IMR-90 (cell line): ENCODE results near the gene SLC35F3. TPM values are rescaled to one million over a fixed set of nuclear protein-coding genes. Genes with fewer than 3 reads are reported as not detected.

Source experiments
- ATAC-seq: fragments of 200-7000 bp; cut with Tn5 transposase; 2 replicates; pipeline ENCODE4 v1.9.1; 2020; ENCODE audit warnings: low read depth, mild to moderate bottlenecking, moderate library complexity
- BruUV-seq: library from RNA; stranded (reverse); fragments of 400-500 nt; replicated peaks from 2 replicates; lab custom pipeline; 2021; lab: Mats Ljungman, UMichigan
- CTCF ChIA-PET: fragments of 300-600 bp; formaldehyde crosslinking; extraction: SDS; loops from one replicate; lab custom pipeline; 2021; ENCODE audit warnings: antibody characterized with exemption; lab: Yijun Ruan, JAX
- POLR2A ChIA-PET: fragments of 300-600 bp; sonication (Branson Sonifier 250); formaldehyde crosslinking; loops from one replicate; lab custom pipeline; 2022; ENCODE audit warnings: antibody characterized with exemption; ENCODE audit not compliant: unreplicated experiment; lab: Charles Lee
- DNase-seq: peaks from one replicate; pipeline ENCODE4 v3.0.0; 2013
- H2AFZ ChIP-seq: replicated peaks from 2 replicates; pipeline ENCODE3; 2013; ENCODE audit warnings: low read length, mild to moderate bottlenecking; ENCODE audit not compliant: poor library complexity
- H2AK5ac ChIP-seq: 2 replicates; pipeline ENCODE4 v1.6.1; 2013; ENCODE audit warnings: low read depth, low read length, inconsistent platforms
- H2AK9ac ChIP-seq: replicated peaks from 2 replicates; pipeline ENCODE3; 2013; ENCODE audit warnings: mild to moderate bottlenecking, low read depth, low read length, moderate library complexity; ENCODE audit not compliant: poor library complexity
- H2BK120ac ChIP-seq: 2 replicates; pipeline ENCODE4 v1.6.1; 2013; ENCODE audit warnings: low read depth, low read length, inconsistent platforms
- H2BK15ac ChIP-seq: 3 replicates; pipeline ENCODE4 v1.6.1; 2013; ENCODE audit warnings: low read depth, low read length, inconsistent platforms
- H2BK20ac ChIP-seq: 2 replicates; pipeline ENCODE4 v1.6.1; 2013; ENCODE audit warnings: low read depth, mild to moderate bottlenecking, inconsistent platforms, low read length, moderate library complexity
- H2BK5ac ChIP-seq: 2 replicates; pipeline ENCODE4 v1.6.1; 2013; ENCODE audit warnings: mild to moderate bottlenecking, low read depth, low read length, inconsistent platforms; ENCODE audit not compliant: poor library complexity, severe bottlenecking
- H3K14ac ChIP-seq: replicated peaks from 2 replicates; pipeline ENCODE4 v1.6.1; 2013; ENCODE audit warnings: low read depth, low read length, inconsistent platforms
- H3K18ac ChIP-seq: 2 replicates; pipeline ENCODE4 v1.6.1; 2013; ENCODE audit warnings: low read depth, low read length, control low read depth
- H3K23ac ChIP-seq: 2 replicates; pipeline ENCODE4 v1.6.1; 2013; ENCODE audit warnings: low read depth, low read length, inconsistent platforms
- H3K27ac ChIP-seq: 2 replicates; pipeline ENCODE4 v1.5.1; 2013; ENCODE audit warnings: mild to moderate bottlenecking, control low read depth, low read length; ENCODE audit not compliant: insufficient read depth
- H3K27me3 ChIP-seq: 2 replicates; pipeline ENCODE4 v1.6.1; 2013; ENCODE audit warnings: low read length; ENCODE audit not compliant: control insufficient read depth, insufficient read depth
- H3K36me3 ChIP-seq: 2 replicates; pipeline ENCODE4 v1.6.1; 2013; ENCODE audit warnings: low read length, mixed read lengths; ENCODE audit not compliant: control insufficient read depth, insufficient read depth
- H3K4ac ChIP-seq: 2 replicates; pipeline ENCODE4 v1.6.1; 2013; ENCODE audit warnings: low read depth, low read length, inconsistent platforms
- H3K4me1 ChIP-seq: 2 replicates; pipeline ENCODE4 v1.6.1; 2013; ENCODE audit warnings: low read length, mixed read lengths; ENCODE audit not compliant: control insufficient read depth, insufficient read depth
- H3K4me2 ChIP-seq: 2 replicates; pipeline ENCODE4 v1.6.1; 2013; ENCODE audit warnings: low read depth, mild to moderate bottlenecking, control low read depth, low read length, moderate library complexity
- H3K4me3 ChIP-seq: 2 replicates; pipeline ENCODE4 v1.5.1; 2013; ENCODE audit warnings: low read depth, mild to moderate bottlenecking, control low read depth, low read length, moderate library complexity; ENCODE audit not compliant: insufficient read depth
- H3K56ac ChIP-seq: 2 replicates; pipeline ENCODE4 v1.6.1; 2013; ENCODE audit warnings: low read length, inconsistent platforms; ENCODE audit not compliant: insufficient read depth; ENCODE audit errors: extremely low read depth
- H3K79me1 ChIP-seq, 2 experiments: 2 replicates each; pipeline ENCODE4 v1.6.1; 2013; ENCODE audit warnings: low read length in 2 of 2, inconsistent platforms in 1 of 2, low read depth in 1 of 2
- H3K9ac ChIP-seq: 2 replicates; pipeline ENCODE4 v1.6.1; 2013; ENCODE audit warnings: low read depth, low read length, control low read depth
- H3K9me1 ChIP-seq: 2 replicates; pipeline ENCODE4 v1.6.1; 2013; ENCODE audit warnings: low read length, inconsistent platforms; ENCODE audit not compliant: insufficient read depth
- H3K9me3 ChIP-seq: 2 replicates; pipeline ENCODE4 v1.6.1; 2013; ENCODE audit warnings: low read length; ENCODE audit not compliant: control insufficient read depth, insufficient read depth
- H4K20me1 ChIP-seq: 2 replicates; pipeline ENCODE4 v1.6.1; 2013; ENCODE audit warnings: low read length, inconsistent platforms; ENCODE audit not compliant: insufficient read depth
- H4K5ac ChIP-seq: 2 replicates; pipeline ENCODE4 v1.6.1; 2013; ENCODE audit warnings: mild to moderate bottlenecking, low read depth, low read length, control low read depth
- H4K8ac ChIP-seq, 2 experiments: 2 replicates each; pipeline ENCODE4 v1.6.1; 2013; ENCODE audit warnings: low read depth in 2 of 2, low read length in 2 of 2, control low read depth in 1 of 2, inconsistent platforms in 1 of 2
- H4K91ac ChIP-seq: 2 replicates; pipeline ENCODE4 v1.6.1; 2013; ENCODE audit warnings: low read depth, low read length, inconsistent platforms; ENCODE audit not compliant: insufficient read depth
- BHLHE40 ChIP-seq: fragments of 150-350 bp; IDR thresholded peaks from 2 replicates; pipeline ENCODE4 v1.6.1; 2016; ENCODE audit warnings: mild to moderate bottlenecking, low read depth, low read length
- CEBPB ChIP-seq: IDR thresholded peaks from 2 replicates; pipeline ENCODE4 v1.6.1; 2012; ENCODE audit warnings: low read depth, low read length, improper control_type of control experiment
- CHD1 ChIP-seq: IDR thresholded peaks from 2 replicates; pipeline ENCODE4 v1.6.1; 2012; ENCODE audit warnings: low read depth, low read length, improper control_type of control experiment
- FOS ChIP-seq: fragments of 150-350 bp; IDR thresholded peaks from 2 replicates; pipeline ENCODE4 v1.6.1; 2016; ENCODE audit warnings: low read depth, low read length
- MAFK ChIP-seq: IDR thresholded peaks from 2 replicates; pipeline ENCODE4 v1.6.1; 2012; ENCODE audit warnings: low read depth, low read length, improper control_type of control experiment
- MAZ ChIP-seq: IDR thresholded peaks from 2 replicates; pipeline ENCODE4 v1.6.1; 2012; ENCODE audit warnings: low read depth, mild to moderate bottlenecking, low read length, improper control_type of control experiment, moderate library complexity, borderline replicate concordance
- MXI1 ChIP-seq: IDR thresholded peaks from 2 replicates; pipeline ENCODE4 v1.6.1; 2012; ENCODE audit warnings: low read depth, mild to moderate bottlenecking, low read length, moderate library complexity, borderline replicate concordance
- NFE2L2 ChIP-seq: fragments of 150-350 bp; IDR thresholded peaks from 2 replicates; pipeline ENCODE4 v1.6.1; 2016; ENCODE audit warnings: low read depth, mild to moderate bottlenecking, low read length
- POLR2A ChIP-seq: IDR thresholded peaks from 2 replicates; pipeline ENCODE4 v1.6.1; 2012; ENCODE audit warnings: mild to moderate bottlenecking, low read depth, low read length
- RAD21 ChIP-seq: IDR thresholded peaks from 2 replicates; pipeline ENCODE4 v1.6.1; 2012; ENCODE audit warnings: low read length, improper control_type of control experiment
- RCOR1 ChIP-seq: IDR thresholded peaks from 2 replicates; pipeline ENCODE4 v1.6.1; 2012; ENCODE audit warnings: mild to moderate bottlenecking, low read length, improper control_type of control experiment; ENCODE audit not compliant: insufficient replicate concordance
- RFX5 ChIP-seq: IDR thresholded peaks from 2 replicates; pipeline ENCODE4 v1.8.0; 2012; ENCODE audit warnings: low read depth, mild to moderate bottlenecking, low read length, moderate library complexity
- SMC3 ChIP-seq: fragments of 150-350 bp; IDR thresholded peaks from 2 replicates; pipeline ENCODE4 v1.6.1; 2016; ENCODE audit warnings: low read depth, mild to moderate bottlenecking, antibody characterized with exemption, low read length, moderate library complexity
- WGBS, 2 experiments: methylation state at CpG; one replicate each; pipeline versions ENCODE4 v1.1.5 to v1.1.7; 2013; ENCODE audit warnings: missing lambda C conversion rate in 2 of 2; ENCODE audit not compliant: insufficient read length in 1 of 2; ENCODE audit errors: extremely low coverage in 2 of 2; 5-methylcytosine and 5-hydroxymethylcytosine counted together
- dilution Hi-C: fragments of 300-500 bp; cut with HindIII; formaldehyde crosslinking; loops from one replicate; pipeline ENCODE4 v1.14.3; 2018; ENCODE audit warnings: low sequenced_read_pairs; ENCODE audit not compliant: unreplicated experiment
- in situ Hi-C: fragments of 300-500 bp; cut with MboI; formaldehyde crosslinking; loops from 3 replicates; pipeline ENCODE4 v1.14.3; 2019; ENCODE audit warnings: low sequenced_read_pairs, inconsistent platforms, mixed read lengths
- intact Hi-C: fragments of 100-400 bp; cut with micrococcal nuclease; formaldehyde crosslinking; loops from 2 replicates; pipeline ENCODE4 v1.10.0; 2022
- polyA plus RNA-seq, 3 experiments: library from polyadenylated mRNA; depleted of rRNA; stranded (reverse); fragments of >200 nt; gene quantifications; 2 replicates each; pipeline ENCODE4 v1.2.3, GENCODE V29; 2012; ENCODE audit warnings: low replicate concordance in 1 of 3
- total RNA-seq: library from RNA; depleted of rRNA; stranded (reverse); fragments of >200 nt; gene quantifications from 2 replicates; pipeline ENCODE4 v1.2.3, GENCODE V29; 2012
- TF ChIP-seq, protein P1 (sequence below): fragments of 150-350 bp; IDR thresholded peaks from 2 replicates; pipeline ENCODE4 v1.6.1; 2016; ENCODE audit warnings: low read depth, mild to moderate bottlenecking, low read length, moderate library complexity, borderline replicate concordance
- TF ChIP-seq, protein P2 (sequence below): fragments of 150-350 bp; IDR thresholded peaks from 2 replicates; pipeline ENCODE4 v1.6.1; 2017; ENCODE audit warnings: mild to moderate bottlenecking, antibody characterized with exemption, low read length, low read depth
- TF ChIP-seq, protein P3 (sequence below): conservative IDR thresholded peaks from 2 replicates; pipeline ENCODE4 v1.5.1; 2012; ENCODE audit warnings: mild to moderate bottlenecking, low read depth, low read length, improper control_type of control experiment

SLC35F3 gene
- total and polyA plus RNA-seq, 2 of the 4 experiments (the other 2 are of a cell fraction) = under 0.01 to 0.17 TPM

DNA sequence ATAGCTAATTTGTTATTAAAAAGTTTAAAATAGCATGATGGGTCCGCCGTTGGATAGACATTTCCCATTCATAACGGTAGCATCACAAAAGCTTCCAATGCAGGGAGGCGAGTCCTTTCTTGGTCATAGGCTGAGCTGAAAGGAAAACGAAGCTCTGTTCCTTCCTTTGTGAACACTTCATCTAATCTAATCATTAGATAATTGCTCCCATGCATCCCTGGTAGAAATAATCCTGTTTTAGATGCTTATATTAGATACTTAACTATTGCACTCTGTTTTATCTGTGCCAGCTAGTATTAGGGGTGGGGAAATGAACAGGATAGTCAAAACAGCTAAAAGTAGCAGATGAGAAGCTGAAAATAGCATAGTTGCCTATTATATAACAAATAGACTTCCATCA lies 215.0 kb downstream of the SLC35F3 start:
- H2BK120ac ChIP-seq = no peak overlapping the region
- no peak overlapping the region for H4K5ac ChIP-seq
- in situ Hi-C loops = loop anchor here (25.0 kb wide), 1 partner anchor 468 kb away; no protein-coding TSS in a partner anchor
- H2BK20ac ChIP-seq = no peak overlapping the region
- ChIA-PET CTCF (interaction anchor here (0.8 kb wide), 1 partner anchor 191 kb away, joined by 4 read pairs; no protein-coding TSS in a partner anchor), POLR2A (no interaction called here)
- no peak for TF ChIP-seq FOS
- TF ChIP-seq MXI1 = no peak
- TF ChIP-seq RFX5 = no peak
- no peak for TF ChIP-seq CHD1
- TF ChIP-seq, protein P1, sequence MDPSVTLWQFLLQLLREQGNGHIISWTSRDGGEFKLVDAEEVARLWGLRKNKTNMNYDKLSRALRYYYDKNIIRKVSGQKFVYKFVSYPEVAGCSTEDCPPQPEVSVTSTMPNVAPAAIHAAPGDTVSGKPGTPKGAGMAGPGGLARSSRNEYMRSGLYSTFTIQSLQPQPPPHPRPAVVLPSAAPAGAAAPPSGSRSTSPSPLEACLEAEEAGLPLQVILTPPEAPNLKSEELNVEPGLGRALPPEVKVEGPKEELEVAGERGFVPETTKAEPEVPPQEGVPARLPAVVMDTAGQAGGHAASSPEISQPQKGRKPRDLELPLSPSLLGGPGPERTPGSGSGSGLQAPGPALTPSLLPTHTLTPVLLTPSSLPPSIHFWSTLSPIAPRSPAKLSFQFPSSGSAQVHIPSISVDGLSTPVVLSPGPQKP = no peak
- no peak for TF ChIP-seq SMC3
- TF ChIP-seq RCOR1 = no peak
- TF ChIP-seq MAFK = no peak
- no peak for TF ChIP-seq BHLHE40
- TF ChIP-seq NFE2L2 = no peak
- TF ChIP-seq, protein P2, sequence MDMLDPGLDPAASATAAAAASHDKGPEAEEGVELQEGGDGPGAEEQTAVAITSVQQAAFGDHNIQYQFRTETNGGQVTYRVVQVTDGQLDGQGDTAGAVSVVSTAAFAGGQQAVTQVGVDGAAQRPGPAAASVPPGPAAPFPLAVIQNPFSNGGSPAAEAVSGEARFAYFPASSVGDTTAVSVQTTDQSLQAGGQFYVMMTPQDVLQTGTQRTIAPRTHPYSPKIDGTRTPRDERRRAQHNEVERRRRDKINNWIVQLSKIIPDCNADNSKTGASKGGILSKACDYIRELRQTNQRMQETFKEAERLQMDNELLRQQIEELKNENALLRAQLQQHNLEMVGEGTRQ = no peak
- no peak for TF ChIP-seq POLR2A
- TF ChIP-seq RAD21 = no peak
- TF ChIP-seq MAZ = no peak
- TF ChIP-seq, protein P3, sequence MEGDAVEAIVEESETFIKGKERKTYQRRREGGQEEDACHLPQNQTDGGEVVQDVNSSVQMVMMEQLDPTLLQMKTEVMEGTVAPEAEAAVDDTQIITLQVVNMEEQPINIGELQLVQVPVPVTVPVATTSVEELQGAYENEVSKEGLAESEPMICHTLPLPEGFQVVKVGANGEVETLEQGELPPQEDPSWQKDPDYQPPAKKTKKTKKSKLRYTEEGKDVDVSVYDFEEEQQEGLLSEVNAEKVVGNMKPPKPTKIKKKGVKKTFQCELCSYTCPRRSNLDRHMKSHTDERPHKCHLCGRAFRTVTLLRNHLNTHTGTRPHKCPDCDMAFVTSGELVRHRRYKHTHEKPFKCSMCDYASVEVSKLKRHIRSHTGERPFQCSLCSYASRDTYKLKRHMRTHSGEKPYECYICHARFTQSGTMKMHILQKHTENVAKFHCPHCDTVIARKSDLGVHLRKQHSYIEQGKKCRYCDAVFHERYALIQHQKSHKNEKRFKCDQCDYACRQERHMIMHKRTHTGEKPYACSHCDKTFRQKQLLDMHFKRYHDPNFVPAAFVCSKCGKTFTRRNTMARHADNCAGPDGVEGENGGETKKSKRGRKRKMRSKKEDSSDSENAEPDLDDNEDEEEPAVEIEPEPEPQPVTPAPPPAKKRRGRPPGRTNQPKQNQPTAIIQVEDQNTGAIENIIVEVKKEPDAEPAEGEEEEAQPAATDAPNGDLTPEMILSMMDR = no peak
- no peak for TF ChIP-seq CEBPB
- no peaks in the 10 kb centered on the region for H3K79me1 ChIP-seq
- H2AK5ac ChIP-seq = no peak overlapping the region
- no peak for DNase-seq
- no CpG with 5 or more reads among the region's 5 CpGs for WGBS, 2 experiments
- no peak overlapping the region for H3K14ac ChIP-seq
- no peak for ATAC-seq
- no peak overlapping the region for H3K9ac ChIP-seq
- H3K23ac ChIP-seq = no peak overlapping the region
- no peak overlapping the region for H3K56ac ChIP-seq
- intact Hi-C loops = loop anchor here (10.0 kb wide), 1 partner anchor 975 kb away; no protein-coding TSS in a partner anchor
- H2BK15ac ChIP-seq = no peak overlapping the region
- no peaks in the 10 kb centered on the region for H3K9me3 ChIP-seq
- BruUV-seq = no TSS peak
- no peak overlapping the region for H3K27ac ChIP-seq
- no peak overlapping the region for H2AFZ ChIP-seq
- no peak overlapping the region for H3K4ac ChIP-seq
- no peak overlapping the region for H2AK9ac ChIP-seq
- no peaks in the 10 kb centered on the region for H3K4me1 ChIP-seq
- no peak overlapping the region for H3K4me2 ChIP-seq
- H3K18ac ChIP-seq = no peak overlapping the region
- H4K8ac ChIP-seq = no peak overlapping the region
- H3K27me3 ChIP-seq = no peaks in the 10 kb centered on the region
- dilution Hi-C loops = no loop called here
- no peaks in the 10 kb centered on the region for H3K36me3 ChIP-seq
- H4K91ac ChIP-seq = no peak overlapping the region
- H2BK5ac ChIP-seq = no peak overlapping the region
- H3K4me3 ChIP-seq = no peak overlapping the region
- no peaks in the 10 kb centered on the region for H4K20me1 ChIP-seq
- no peaks in the 10 kb centered on the region for H3K9me1 ChIP-seq
